ENCODE measurements around the gene ST3GAL6. TPM values are rescaled to one million over a fixed set of nuclear protein-coding genes. Genes with fewer than 3 reads are reported as not detected.
A peak's percentile ranks its signal among the peaks of the same experiment; 100 is the strongest.

Gene ST3GAL6
- total and polyA plus RNA-seq, 2 of the 13 experiments (the other 11 are each of a cell fraction or from before 2014, with no cell fraction given) = 17.5 to 23.2 TPM

GRCh38 chr3:98796334-98796733 is 33.2 kb downstream of the ST3GAL6 start (continued):
- no peak for TF ChIP-seq SRSF1 (optimal IDR thresholded peaks at IDR 0.05; ENCODE audit: low read depth, low read length)
- no peak for TF ChIP-seq HMGXB4 (CRISPR knock-in tag; IDR thresholded peaks at IDR 0.05; ENCODE audit: borderline replicate concordance in 1 of 2, low read depth in 1 of 2)
- TF ChIP-seq POLR2AphosphoS5 (IDR thresholded peaks at IDR 0.05; ENCODE audit: low read depth, low read length) = 0 out of 2 replicates have a peak, but pooled peaks have one; percentile 25
- TF ChIP-seq NR2F6 (IDR thresholded peaks at IDR 0.05) = 0 out of 2 replicates have a peak, but pooled peaks have one; percentile 27
- no peak for TF ChIP-seq NR2F6 (CRISPR knock-in tag; IDR thresholded peaks at IDR 0.05)
- TF ChIP-seq EP300 (IDR thresholded peaks at IDR 0.05; ENCODE audit: low read depth in 2 of 2, low read length in 2 of 2) = peak in 1 of 2 experiments; percentile 14; a peak in 1 of 4 replicates
- TF ChIP-seq EP300 (CRISPR knock-in tag; IDR thresholded peaks at IDR 0.05; ENCODE audit: borderline replicate concordance) = no peak
- TF ChIP-seq IRF2 (CRISPR knock-in tag; IDR thresholded peaks at IDR 0.05) = 0 out of 2 replicates have a peak, but pooled peaks have one; percentile 39
- no peak for TF ChIP-seq ZFP41 (CRISPR knock-in tag; IDR thresholded peaks at IDR 0.05; ENCODE audit: borderline replicate concordance)
- TF ChIP-seq SAP130 (CRISPR knock-in tag; IDR thresholded peaks at IDR 0.05; ENCODE audit: low read depth) = peak; percentile 48; the same call in 1 of the 2 replicates
- TF ChIP-seq TBX2 (CRISPR knock-in tag; IDR thresholded peaks at IDR 0.05; ENCODE audit: borderline replicate concordance) = peak; percentile 84
- 0 out of 2 replicates have a peak, but pooled peaks have one; percentile 61 for TF ChIP-seq MIXL1 (CRISPR knock-in tag; IDR thresholded peaks at IDR 0.05)
- 0 out of 2 replicates have a peak, but pooled peaks have one; percentile 4 for TF ChIP-seq CREB1 (IDR thresholded peaks at IDR 0.05)
- no peak; the same call in 1 of the 2 replicates for TF ChIP-seq CREB1 (CRISPR knock-in tag; IDR thresholded peaks at IDR 0.05)
- TF ChIP-seq RAD21 (CRISPR knock-in tag; IDR thresholded peaks at IDR 0.05) = peak; percentile 38; the same call in 1 of the 2 replicates
- no peak for TF ChIP-seq FOXK1 (CRISPR knock-in tag; IDR thresholded peaks at IDR 0.05; ENCODE audit: borderline replicate concordance, low read depth)
- TF ChIP-seq KDM2A (CRISPR knock-in tag; IDR thresholded peaks at IDR 0.05; ENCODE audit: borderline replicate concordance, low read depth) = no peak
- no peak for TF ChIP-seq KLF6 (CRISPR knock-in tag; IDR thresholded peaks at IDR 0.05)
- no peak for TF ChIP-seq BRD4 (CRISPR knock-in tag; IDR thresholded peaks at IDR 0.05)
- TF ChIP-seq ATF4 (CRISPR knock-in tag; IDR thresholded peaks at IDR 0.05) = peak in 1 of 2 experiments; percentile 33; a peak in 1 of 4 replicates
- peak; percentile 81 for TF ChIP-seq SOX5 (CRISPR knock-in tag; IDR thresholded peaks at IDR 0.05; ENCODE audit: borderline replicate concordance)
- no peak for TF ChIP-seq ZNF879 (CRISPR knock-in tag; IDR thresholded peaks at IDR 0.05)
- peak; percentile 18 for TF ChIP-seq TEAD3 (CRISPR knock-in tag; optimal IDR thresholded peaks at IDR 0.05; ENCODE audit: borderline replicate concordance)
